GM12872 (cell line): ENCODE results near the gene MAP2K2.

Experiments used
- CTCF ChIP-seq: IDR thresholded peaks from 3 replicates; pipeline ENCODE4 v1.5.1; 2011; ENCODE audit warnings: low read depth, mild to moderate bottlenecking, low read length, moderate library complexity; ENCODE audit not compliant: insufficient read depth

MAP2K2 gene

GRCh38 chr19:4066176-4066606 is 57.7 kb downstream of the MAP2K2 start:
- no peak for TF ChIP-seq CTCF

- TF ChIP-seq CTCF, result no peak
Observed at GRCh38 chr19:4065430-4066175, 58.3 kb downstream of the MAP2K2 start.

GRCh38 chr19:4064496-4065260 is 59.2 kb downstream of the MAP2K2 start:
- no peak for TF ChIP-seq CTCF

GRCh38 chr19:4064149-4064495 is 59.8 kb downstream of the MAP2K2 start:
- no peak for TF ChIP-seq CTCF

GRCh38 chr19:4063369-4064148 is 60.4 kb downstream of the MAP2K2 start:
- TF ChIP-seq CTCF, result no peak

- no peak for TF ChIP-seq CTCF
Observed at GRCh38 chr19:4062419-4063368, 61.2 kb downstream of the MAP2K2 start.
